Measurements from ENCODE around the gene D2HGDH. TPM values are rescaled to one million over a fixed set of nuclear protein-coding genes. Genes with fewer than 3 reads are reported as not detected.

Gene D2HGDH
- total and polyA plus RNA-seq, 2 experiments from 2014 or later: 3.7 to 17.3 TPM

- ATAC-seq: no peak
- H3K4me3 Mint-ChIP-seq: no peak overlapping the region
- H3K4me1 Mint-ChIP-seq: no peaks in the 10 kb centered on the region
- Histone ChIP-seq H3F3A (replicated peaks; ENCODE audit: low read depth) (0 out of 2 replicates have a peak, but pooled peaks cover 3% of the 10 kb centered on the region), H4K20me1 (replicated peaks; ENCODE audit: insufficient read depth) (no peaks in the 10 kb centered on the region), H3K9me2 (ENCODE audit: insufficient read depth) (no peaks in the 10 kb centered on the region; the same call in 1 of the 2 replicates), H3K79me2 (replicated peaks; ENCODE audit: insufficient read depth) (no peaks in the 10 kb centered on the region), H3K27ac (ENCODE audit: low read depth) (no peak overlapping the region), H3K4me1 (ENCODE audit: insufficient read depth) (no peaks in the 10 kb centered on the region), H3K36me3 (ENCODE audit: insufficient read depth) (no peaks in the 10 kb centered on the region), H3K4me3 (no peak overlapping the region), H3K27me3 (ENCODE audit: insufficient read depth) (no peaks in the 10 kb centered on the region), H3K4me2 (no peak overlapping the region), H2AFZ (no peak overlapping the region)
- TF ChIP-seq POLR2AphosphoS5 (IDR thresholded peaks at IDR 0.05; ENCODE audit: low read depth) (no peak), CTCF (conservative IDR thresholded peaks at IDR 0.05; ENCODE audit: low read depth in 2 of 2) (no peak), STAT1 (IDR thresholded peaks at IDR 0.05; ENCODE audit: unreplicated experiment) (no peak), CREB1 (CRISPR knock-in tag; IDR thresholded peaks at IDR 0.05; ENCODE audit: low read depth) (no peak), ZNF462 (CRISPR knock-in tag; IDR thresholded peaks at IDR 0.05) (no peak), ZNF331 (CRISPR knock-in tag; IDR thresholded peaks at IDR 0.05; ENCODE audit: low read depth) (no peak), NANOG (IDR thresholded peaks at IDR 0.05; ENCODE audit: borderline replicate concordance) (no peak)
- peaks cover 7% of the 10 kb centered on the region for H3K27me3 Mint-ChIP-seq (ENCODE audit: insufficient read depth, low read depth, poor library complexity)
- DNase-seq (ENCODE audit: low spot score): no peak
- no peak overlapping the region for H3K27ac Mint-ChIP-seq
- H3K9me3 Mint-ChIP-seq: no peaks in the 10 kb centered on the region
- peaks cover 2% of the 10 kb centered on the region; the same call in 1 of the 3 replicates for H3K36me3 Mint-ChIP-seq (ENCODE audit: low read depth)
Measured at GRCh38 chr2:241739651-241740050, 5.2 kb downstream of the D2HGDH start.
